BLaER1 treated with 17β-estradiol and CSF1 and Interleukin-3, amounts not matched to agents 10 nM and 100 nM (cell line): ENCODE data around the gene EPAS1.

Source experiments
- H3K27ac ChIP-seq, 11 experiments: shearing (Covaris generic); formaldehyde crosslinking; 2 replicates each; pipeline ENCODE4 v1.8.1; 2022
- H3K27me3 ChIP-seq, 11 experiments: shearing (Covaris generic); formaldehyde crosslinking; 2 replicates each; pipeline ENCODE4 v1.8.1; 2022
- H3K36me3 ChIP-seq, 11 experiments: shearing (Covaris generic); formaldehyde crosslinking; 2 replicates each; pipeline ENCODE4 v1.8.1; 2022
- H3K4me1 ChIP-seq, 10 experiments: shearing (Covaris generic); formaldehyde crosslinking; 2 replicates each; pipeline ENCODE4 v1.8.1; 2022
- H3K4me2 ChIP-seq, 11 experiments: shearing (Covaris generic); formaldehyde crosslinking; 2 replicates each; pipeline ENCODE4 v1.8.1; 2022
- H3K4me3 ChIP-seq, 10 experiments: shearing (Covaris generic); formaldehyde crosslinking; 2 replicates each; pipeline ENCODE4 v1.8.1; 2022
- H3K9ac ChIP-seq, 11 experiments: shearing (Covaris generic); formaldehyde crosslinking; 2 replicates each; pipeline ENCODE4 v1.8.1; 2022
- H3K9me3 ChIP-seq, 11 experiments: shearing (Covaris generic); formaldehyde crosslinking; replicated peaks in 1 of 11; 2 replicates each; pipeline ENCODE4 v1.8.1; 2022
- H4K20me1 ChIP-seq, 11 experiments: shearing (Covaris generic); formaldehyde crosslinking; 2 replicates each; pipeline ENCODE4 v1.8.1; 2022
- Cebpa-rat ChIP-seq, 11 experiments: shearing (Covaris generic); IDR thresholded peaks; 2 replicates each; pipeline ENCODE4 v1.8.1; 2022

EPAS1 gene

GRCh38 chr2:46411245-46411641, 114.0 kb downstream of the EPAS1 start:
- H3K4me3 ChIP-seq: no peak overlapping the region
- H4K20me1 ChIP-seq: no peaks in the 10 kb centered on the region
- no peak overlapping the region for H3K9ac ChIP-seq
- no peaks in the 10 kb centered on the region for H3K27me3 ChIP-seq
- no peaks in the 10 kb centered on the region for H3K4me1 ChIP-seq
- peaks cover 2 to 19% (median 13%) of the 10 kb centered on the region in 11 experiments; a peak in 21 of 22 replicates for H3K9me3 ChIP-seq
- H3K4me2 ChIP-seq: no peak overlapping the region
- no peak overlapping the region for H3K27ac ChIP-seq
- no peaks in the 10 kb centered on the region for H3K36me3 ChIP-seq
- TF ChIP-seq Cebpa-rat (IDR thresholded peaks at IDR 0.05): no peak

- H3K27me3 ChIP-seq: no peaks in the 10 kb centered on the region
- H3K9me3 ChIP-seq: peaks cover 9 to 27% (median 21%) of the 10 kb centered on the region in 11 experiments
- no peaks in the 10 kb centered on the region for H3K4me1 ChIP-seq
- no peak for TF ChIP-seq Cebpa-rat (IDR thresholded peaks at IDR 0.05)
- H3K4me3 ChIP-seq: no peak overlapping the region
- no peak overlapping the region for H3K27ac ChIP-seq
- no peak overlapping the region for H3K9ac ChIP-seq
- H4K20me1 ChIP-seq: no peaks in the 10 kb centered on the region
- H3K36me3 ChIP-seq: 0 out of 22 replicates have a peak, but pooled peaks cover 0 to 3% (median 0%) of the 10 kb centered on the region in 11 experiments
- no peak overlapping the region for H3K4me2 ChIP-seq
Observed at GRCh38 chr2:46411985-46412384, 114.8 kb downstream of the EPAS1 start.

GRCh38 chr2:46413111-46413510, 115.9 kb downstream of the EPAS1 start:
- no peak overlapping the region for H3K4me3 ChIP-seq
- H4K20me1 ChIP-seq: no peaks in the 10 kb centered on the region
- TF ChIP-seq Cebpa-rat (IDR thresholded peaks at IDR 0.05): no peak
- no peak overlapping the region for H3K9ac ChIP-seq
- H3K4me2 ChIP-seq: no peak overlapping the region
- H3K4me1 ChIP-seq: no peaks in the 10 kb centered on the region
- peaks cover 21 to 38% (median 32%) of the 10 kb centered on the region in 11 experiments for H3K9me3 ChIP-seq
- H3K27ac ChIP-seq: no peak overlapping the region
- H3K27me3 ChIP-seq: no peaks in the 10 kb centered on the region
- H3K36me3 ChIP-seq: 0 out of 22 replicates have a peak, but pooled peaks cover 0 to 5% (median 0%) of the 10 kb centered on the region in 11 experiments

- no peak overlapping the region for H3K4me2 ChIP-seq
Observed at GRCh38 chr2:46413631-46414030, 116.4 kb downstream of the EPAS1 start.

GRCh38 chr2:46414701-46415100, 117.5 kb downstream of the EPAS1 start:
- Histone ChIP-seq H4K20me1 (no peaks in the 10 kb centered on the region), H3K27me3 (no peaks in the 10 kb centered on the region), H3K27ac (no peak overlapping the region), H3K4me2 (no peak overlapping the region), H3K9ac (no peak overlapping the region), H3K36me3 (0 out of 22 replicates have a peak, but pooled peaks cover 0 to 5% (median 0%) of the 10 kb centered on the region in 11 experiments), H3K4me3 (no peak overlapping the region), H3K4me1 (no peaks in the 10 kb centered on the region), H3K9me3 (peaks cover 30 to 52% (median 42%) of the 10 kb centered on the region in 11 experiments)
- TF ChIP-seq Cebpa-rat (IDR thresholded peaks at IDR 0.05): no peak

More at GRCh38 chr2:46413631-46414030, 116.4 kb downstream of the EPAS1 start:
- Histone ChIP-seq H3K4me3 (no peak overlapping the region), H3K36me3 (0 out of 22 replicates have a peak, but pooled peaks cover 0 to 5% (median 0%) of the 10 kb centered on the region in 11 experiments), H4K20me1 (no peaks in the 10 kb centered on the region), H3K9me3 (peaks cover 26 to 43% (median 37%) of the 10 kb centered on the region in 11 experiments), H3K27me3 (no peaks in the 10 kb centered on the region), H3K9ac (no peak overlapping the region), H3K27ac (no peak overlapping the region), H3K4me1 (no peaks in the 10 kb centered on the region)
- TF ChIP-seq Cebpa-rat (IDR thresholded peaks at IDR 0.05): no peak

- TF ChIP-seq Cebpa-rat (IDR thresholded peaks at IDR 0.05): no peak
- Histone ChIP-seq H3K36me3 (0 out of 22 replicates have a peak, but pooled peaks cover 0 to 5% (median 0%) of the 10 kb centered on the region in 11 experiments), H4K20me1 (no peaks in the 10 kb centered on the region), H3K4me2 (no peak overlapping the region), H3K9me3 (peaks cover 30 to 54% (median 42%) of the 10 kb centered on the region in 11 experiments), H3K27ac (no peak overlapping the region), H3K4me3 (no peak overlapping the region), H3K9ac (no peak overlapping the region), H3K27me3 (no peaks in the 10 kb centered on the region), H3K4me1 (no peaks in the 10 kb centered on the region)
Observed at GRCh38 chr2:46416280-46416679, 119.1 kb downstream of the EPAS1 start.

- TF ChIP-seq Cebpa-rat (IDR thresholded peaks at IDR 0.05): no peak
- Histone ChIP-seq H3K4me2 (no peak overlapping the region), H3K27me3 (no peaks in the 10 kb centered on the region), H3K9ac (no peak overlapping the region), H3K27ac (no peak overlapping the region), H3K36me3 (0 out of 22 replicates have a peak, but pooled peaks cover 0 to 5% (median 0%) of the 10 kb centered on the region in 11 experiments), H4K20me1 (no peaks in the 10 kb centered on the region), H3K4me1 (no peaks in the 10 kb centered on the region), H3K9me3 (peaks cover 30 to 54% (median 42%) of the 10 kb centered on the region in 11 experiments), H3K4me3 (no peak overlapping the region)
Observed at GRCh38 chr2:46416739-46417403, 119.7 kb downstream of the EPAS1 start.

GRCh38 chr2:46420945-46421344, 123.7 kb downstream of the EPAS1 start:
- TF ChIP-seq Cebpa-rat (IDR thresholded peaks at IDR 0.05): no peak
- no peaks in the 10 kb centered on the region for H4K20me1 ChIP-seq
- no peaks in the 10 kb centered on the region for H3K27me3 ChIP-seq
- H3K4me2 ChIP-seq: no peak overlapping the region
- peaks cover 30 to 39% (median 31%) of the 10 kb centered on the region in 11 experiments for H3K9me3 ChIP-seq
- 0 out of 22 replicates have a peak, but pooled peaks cover 0 to 5% (median 0%) of the 10 kb centered on the region in 11 experiments for H3K36me3 ChIP-seq
- H3K4me3 ChIP-seq: no peak overlapping the region
- H3K9ac ChIP-seq: no peak overlapping the region
- H3K27ac ChIP-seq: no peak overlapping the region
- peaks cover 0 to 4% (median 0%) of the 10 kb centered on the region in 10 experiments; a peak in 1 of 20 replicates for H3K4me1 ChIP-seq

- TF ChIP-seq Cebpa-rat (IDR thresholded peaks at IDR 0.05): no peak
- Histone ChIP-seq H3K9ac (no peak overlapping the region), H3K27ac (no peak overlapping the region)
Observed at GRCh38 chr2:46421361-46421760, 124.2 kb downstream of the EPAS1 start.

More at GRCh38 chr2:46421361-46421760, 124.2 kb downstream of the EPAS1 start:
- peaks cover 27 to 35% (median 27%) of the 10 kb centered on the region in 11 experiments for H3K9me3 ChIP-seq
- no peak overlapping the region for H3K4me3 ChIP-seq
- no peaks in the 10 kb centered on the region for H4K20me1 ChIP-seq
- no peak overlapping the region for H3K4me2 ChIP-seq
- no peaks in the 10 kb centered on the region for H3K27me3 ChIP-seq
- H3K36me3 ChIP-seq: 0 out of 22 replicates have a peak, but pooled peaks cover 0 to 5% (median 0%) of the 10 kb centered on the region in 11 experiments
- peaks cover 0 to 4% (median 0%) of the 10 kb centered on the region in 10 experiments; a peak in 1 of 20 replicates for H3K4me1 ChIP-seq
